H7 (cell line): ENCODE measurements around the gene F2R. TPM values are rescaled to one million over a fixed set of nuclear protein-coding genes. Genes with fewer than 3 reads are reported as not detected.

Experiments
- DNase-seq: peaks from one replicate; pipeline ENCODE4 v3.0.0; 2012
- H3K27me3 ChIP-seq: 2 replicates; pipeline ENCODE4 v1.6.0; 2011; ENCODE audit warnings: mild to moderate bottlenecking, low read length; ENCODE audit not compliant: control insufficient read depth, insufficient read depth
- H3K36me3 ChIP-seq: replicated peaks from 2 replicates; pipeline ENCODE4 v1.5.1; 2011; ENCODE audit warnings: low read length; ENCODE audit not compliant: control insufficient read depth, insufficient read depth
- H3K4me3 ChIP-seq: 2 replicates; pipeline ENCODE4 v1.5.1; 2011; ENCODE audit warnings: low read depth, mild to moderate bottlenecking, control low read depth, low read length, moderate library complexity; ENCODE audit not compliant: insufficient read depth
- total RNA-seq: library from RNA; depleted of rRNA; stranded (reverse); fragments of >200 nt; shearing (Covaris generic); gene quantifications from 2 replicates; pipeline ENCODE4 v1.2.3, GENCODE V29; 2014

The F2R gene
- total RNA-seq, 1 experiment from 2014 or later = 17.1 TPM

GRCh38 chr5:76697670-76698069, 18.3 kb upstream of the F2R start:
- H3K36me3 ChIP-seq = peaks cover 5% of the 10 kb centered on the region
- no peak for DNase-seq
- H3K4me3 ChIP-seq = no peak overlapping the region
- no peaks in the 10 kb centered on the region for H3K27me3 ChIP-seq

- H3K4me3 ChIP-seq = no peak overlapping the region
- no peak for DNase-seq
- H3K36me3 ChIP-seq = peaks cover 4% of the 10 kb centered on the region
- H3K27me3 ChIP-seq = no peaks in the 10 kb centered on the region
These were observed 15.4 kb upstream of the F2R start for GRCh38 chr5:76700571-76700970.

GRCh38 chr5:76701298-76701697, 14.6 kb upstream of the F2R start:
- Histone ChIP-seq H3K36me3 (peaks cover 4% of the 10 kb centered on the region), H3K4me3 (no peak overlapping the region), H3K27me3 (no peaks in the 10 kb centered on the region)
- no peak for DNase-seq

GRCh38 chr5:76703707-76704106, 12.2 kb upstream of the F2R start:
- DNase-seq = no peak
- Histone ChIP-seq H3K36me3 (peaks cover 4% of the 10 kb centered on the region), H3K4me3 (no peak overlapping the region), H3K27me3 (no peaks in the 10 kb centered on the region)

GRCh38 chr5:76704131-76704663, 11.7 kb upstream of the F2R start:
- Histone ChIP-seq H3K4me3 (no peak overlapping the region), H3K27me3 (no peaks in the 10 kb centered on the region), H3K36me3 (peaks cover 4% of the 10 kb centered on the region)
- no peak for DNase-seq

- DNase-seq = no peak
- H3K27me3 ChIP-seq = no peaks in the 10 kb centered on the region
- H3K4me3 ChIP-seq = no peak overlapping the region
- H3K36me3 ChIP-seq = peaks cover 4% of the 10 kb centered on the region
These were observed 10.4 kb upstream of the F2R start for GRCh38 chr5:76705574-76705973.

- no peak for DNase-seq
- Histone ChIP-seq H3K4me3 (no peak overlapping the region), H3K27me3 (peaks cover 10% of the 10 kb centered on the region), H3K36me3 (no peaks in the 10 kb centered on the region)
These were observed 6.2 kb upstream of the F2R start for GRCh38 chr5:76709762-76710161.

- no peak for DNase-seq
- H3K36me3 ChIP-seq = no peaks in the 10 kb centered on the region
- no peak overlapping the region for H3K4me3 ChIP-seq
- peaks cover 19% of the 10 kb centered on the region for H3K27me3 ChIP-seq
These were observed 4.9 kb upstream of the F2R start for GRCh38 chr5:76710991-76711390.

GRCh38 chr5:76714751-76715485, 1.0 kb upstream of the F2R start:
- Histone ChIP-seq H3K4me3 (peak overlapping the region; percentile 86), H3K27me3 (peaks cover 25% of the 10 kb centered on the region), H3K36me3 (no peaks in the 10 kb centered on the region)
- DNase-seq = peak; percentile 86

GRCh38 chr5:76715486-76715735, 515 bp upstream of the F2R start:
- H3K4me3 ChIP-seq = peak overlapping the region; percentile 86
- peaks cover 25% of the 10 kb centered on the region for H3K27me3 ChIP-seq
- DNase-seq = no peak
- H3K36me3 ChIP-seq = no peaks in the 10 kb centered on the region

- peak; percentile 67 for DNase-seq
- peak overlapping the region; percentile 86 for H3K4me3 ChIP-seq
These were observed 681 bp downstream of the F2R start for GRCh38 chr5:76716456-76717157.

GRCh38 chr5:76717222-76718083, 1.5 kb downstream of the F2R start:
- Histone ChIP-seq H3K36me3 (no peaks in the 10 kb centered on the region), H3K27me3 (peaks cover 25% of the 10 kb centered on the region), H3K4me3 (no peak overlapping the region; the same call in 1 of the 2 replicates)
- DNase-seq = no peak

More at GRCh38 chr5:76716456-76717157, 681 bp downstream of the F2R start:
- Histone ChIP-seq H3K36me3 (no peaks in the 10 kb centered on the region), H3K27me3 (peaks cover 25% of the 10 kb centered on the region)

GRCh38 chr5:76718381-76718832, 2.5 kb downstream of the F2R start:
- H3K27me3 ChIP-seq = peaks cover 25% of the 10 kb centered on the region
- no peaks in the 10 kb centered on the region for H3K36me3 ChIP-seq
- no peak overlapping the region for H3K4me3 ChIP-seq
- no peak for DNase-seq

GRCh38 chr5:76718880-76719279, 3.0 kb downstream of the F2R start:
- Histone ChIP-seq H3K4me3 (no peak overlapping the region), H3K27me3 (peaks cover 24% of the 10 kb centered on the region), H3K36me3 (no peaks in the 10 kb centered on the region)
- no peak for DNase-seq
